Spleen (tissue), 11 donors: ENCODE data around the gene PLA2G6. TPM values are rescaled to one million over a fixed set of nuclear protein-coding genes. Genes with fewer than 3 reads are reported as not detected.

Experiments
- DNase-seq: peaks from one replicate; pipeline ENCODE4 v3.0.0-alpha.2; 2020
- H3K27ac ChIP-seq, 8 donors: fragments of 200-600 bp; sonication (generic) in 7 of 8; 1 replicate in 4 of 8; 2 replicates in 4 of 8; pipeline versions ENCODE4 v1.5.0 to v1.8.0; 2016 to 2021; ENCODE audit warnings: inconsistent platforms in 4 of 8, mild to moderate bottlenecking in 4 of 8, moderate library complexity in 1 of 8
- H3K27me3 ChIP-seq, 7 donors: fragments of 200-600 bp; sonication (generic) in 6 of 7; replicated peaks in 1 of 7; 1 replicate in 4 of 7; 2 replicates in 3 of 7; pipeline versions ENCODE4 v1.5.0 to v1.8.0; 2016 to 2021; ENCODE audit warnings: inconsistent platforms in 3 of 7, mild to moderate bottlenecking in 1 of 7
- H3K36me3 ChIP-seq, 6 donors: fragments of 200-600 bp; sonication (generic) in 5 of 6; 1 replicate in 4 of 6; 2 replicates in 2 of 6; pipeline versions ENCODE4 v1.5.0 to v1.8.0; 2016 to 2021; ENCODE audit warnings: inconsistent platforms in 2 of 6
- H3K4me1 ChIP-seq, 6 donors: fragments of 200-600 bp; sonication (generic) in 5 of 6; 1 replicate in 3 of 6; 2 replicates in 3 of 6; pipeline versions ENCODE4 v1.5.0 to v1.8.0; 2016 to 2021; ENCODE audit warnings: inconsistent platforms in 3 of 6
- H3K4me3 ChIP-seq, 8 donors: fragments of 200-600 bp; sonication (generic) in 7 of 8; 1 replicate in 4 of 8; 2 replicates in 4 of 8; pipeline versions ENCODE4 v1.5.0 to v1.8.0; 2016 to 2021; ENCODE audit warnings: inconsistent platforms in 4 of 8, mild to moderate bottlenecking in 4 of 8, moderate library complexity in 2 of 8
- H3K9me3 ChIP-seq, 8 donors: fragments of 200-600 bp; sonication (generic) in 7 of 8; 1 replicate in 4 of 8; 2 replicates in 4 of 8; pipeline versions ENCODE4 v1.5.0 to v1.8.0; 2016 to 2021; ENCODE audit warnings: inconsistent platforms in 4 of 8
- CTCF ChIP-seq, 11 experiments: fragments of 200-600 bp in 7 of 11; fragments of 450-650 bp in 4 of 11; sonication (generic) in 4 of 11; IDR thresholded peaks in 8 of 11; conservative IDR thresholded peaks in 3 of 11; 1 replicate in 7 of 11; 2 replicates in 4 of 11; pipeline versions ENCODE4 v1.4.0 to v1.8.0; 2016 to 2021; ENCODE audit warnings: antibody characterized with exemption in 11 of 11, inconsistent platforms in 4 of 11, mild to moderate bottlenecking in 1 of 11
- POLR2A ChIP-seq, 3 donors: fragments of 450-650 bp; IDR thresholded peaks; one replicate each; pipeline ENCODE4 v1.5.1; 2017; ENCODE audit warnings: antibody characterized with exemption in 3 of 3, mild to moderate bottlenecking in 1 of 3
- POLR2AphosphoS5 ChIP-seq, 3 donors: sonication (generic); formaldehyde crosslinking; IDR thresholded peaks; one replicate each; pipeline ENCODE4 v1.5.1; 2017; ENCODE audit warnings: antibody characterized with exemption in 3 of 3
- WGBS, 5 donors: extraction: QIAGEN DNeasy Blood & Tissue Kit in 3 of 5; methylation state at CpG; one replicate each; pipeline versions ENCODE4 v1.1.5 to v1.1.7; 2013 to 2018; 5-methylcytosine and 5-hydroxymethylcytosine counted together
- intact Hi-C: fragments of 100-400 bp; cut with DNase I; formaldehyde crosslinking; loops from one replicate; pipeline ENCODE4 v1.15.0; 2023; ENCODE audit warnings: low total_unique reads
- polyA plus RNA-seq, 3 donors: library from polyadenylated mRNA; stranded (reverse); fragments of 200-250 nt; gene quantifications; one replicate each; pipeline ENCODE4 v1.2.1, GENCODE V29; 2013
- small RNA-seq, 4 donors: library from RNA; depleted of rRNA; stranded (forward); fragments of <200 nt; gene quantifications; one replicate each; pipeline ENCODE3, GENCODE V24; 2016
- total RNA-seq, 7 donors: library from RNA; depleted of rRNA in 3 of 7; stranded (reverse); fragments of >200 nt in 3 of 7; fragmentation: NEBNext Ultra II Directional in 4 of 7; extraction: Animal tissue kit (Norgen Biotek cat#: 25700) in 4 of 7; gene quantifications; one replicate each; pipeline versions ENCODE4 v1.1.0 to v1.2.1, GENCODE V29; 2016 to 2021
- donor health status: healthy with polysubstance abuse.
- donor health status: DM: no; HTN: no; CAD: no; lungs with moderate emphysema.
- donor health status: DM: no; HTN: no; CAD: no.
- donor health status: Bipolar disorder and iron deficiency.
- donor health status: healthy.
- donor health status: DM: no; HTN: no; CAD: no.
- donor health status: DM: yes; HTN: yes; CAD: no.

The PLA2G6 gene
- total and polyA plus RNA-seq, 10 donors: 18.1 to 60.9 (median 55.8) TPM

- Histone ChIP-seq H3K4me1 (peaks cover 0 to 23% (median 9%) of the 10 kb centered on the region in 6 donors), H3K27ac (no peak overlapping the region), H3K9me3 (no peaks in the 10 kb centered on the region), H3K36me3 (peaks cover 0 to 98% (median 61%) of the 10 kb centered on the region in 6 donors), H3K4me3 (no peak overlapping the region), H3K27me3 (no peaks in the 10 kb centered on the region)
- 77 to 95% (median 89%) methylated on average over 13 of the region's 13 CpGs for WGBS, 5 donors
- intact Hi-C loops: loop anchor here (10.0 kb wide), 1 partner anchor 168 kb away; no protein-coding TSS in a partner anchor
- DNase-seq: no peak
- no peak for TF ChIP-seq POLR2A (IDR thresholded peaks at IDR 0.05)
- TF ChIP-seq POLR2AphosphoS5 (IDR thresholded peaks at IDR 0.05): peak in 1 of 3 donors; percentile 28
Observed at GRCh38 chr22:38066381-38067027, 115.1 kb downstream of the PLA2G6 start.

- 96 to 97% (median 97%) methylated on average over 8 of the region's 8 CpGs for WGBS, 5 donors
- TF ChIP-seq POLR2A (IDR thresholded peaks at IDR 0.05) (no peak), POLR2AphosphoS5 (IDR thresholded peaks at IDR 0.05) (peak in 1 of 3 donors; percentile 15), CTCF (IDR thresholded peaks at IDR 0.05 in 8 of 11, conservative IDR thresholded peaks at IDR 0.05 in 3 of 11) (no peak)
- intact Hi-C loops: loop anchor here (10.0 kb wide), 1 partner anchor 169 kb away; no protein-coding TSS in a partner anchor
- no peak overlapping the region for H3K4me3 ChIP-seq
- no peaks in the 10 kb centered on the region for H3K27me3 ChIP-seq
- no peak overlapping the region for H3K27ac ChIP-seq
- peaks cover 0 to 98% (median 55%) of the 10 kb centered on the region in 6 donors for H3K36me3 ChIP-seq
- H3K4me1 ChIP-seq: peaks cover 0 to 23% (median 9%) of the 10 kb centered on the region in 6 donors
- no peaks in the 10 kb centered on the region for H3K9me3 ChIP-seq
- DNase-seq: no peak
Observed at GRCh38 chr22:38065539-38065938, 116.1 kb downstream of the PLA2G6 start.

GRCh38 chr22:38062791-38063190 lies 118.8 kb downstream of the PLA2G6 start:
- 55 to 71% (median 58%) methylated on average over 6 of the region's 6 CpGs for WGBS, 5 donors
- DNase-seq: no peak
- H3K27ac ChIP-seq: peak overlapping the region in 6 of 8 donors; percentile 19 to 85 (median 77)
- peaks cover 0 to 36% (median 14%) of the 10 kb centered on the region in 6 donors for H3K4me1 ChIP-seq
- H3K4me3 ChIP-seq: no peak overlapping the region
- no peaks in the 10 kb centered on the region for H3K27me3 ChIP-seq
- peaks cover 0 to 91% (median 36%) of the 10 kb centered on the region in 6 donors for H3K36me3 ChIP-seq
- intact Hi-C loops: loop anchor here (10.0 kb wide), 1 partner anchor 172 kb away; no protein-coding TSS in a partner anchor
- no peaks in the 10 kb centered on the region for H3K9me3 ChIP-seq
- TF ChIP-seq POLR2AphosphoS5 (IDR thresholded peaks at IDR 0.05) (peak in 1 of 3 donors; percentile 80), CTCF (IDR thresholded peaks at IDR 0.05 in 8 of 11, conservative IDR thresholded peaks at IDR 0.05 in 3 of 11) (no peak), POLR2A (IDR thresholded peaks at IDR 0.05) (no peak)

Small RNA genes within 50 kb of the gene (small RNA-seq; reads per million reads assigned to genes)
- gene RN7SL704P: 0 reads per million in 4 donors

Other genes with a start within 250 kb of the PLA2G6 start
- gene C22orf23, start 228.2 kb downstream of the PLA2G6 start, total RNA-seq: not detected
- gene C22orf23, start 228.2 kb downstream of the PLA2G6 start, polyA plus RNA-seq: under 1 TPM; 0.04 to 0.16 (median 0.05) TPM
- 10 to 100 TPM; 28.0 to 68.3 (median 35.5) TPM for gene POLR2F, start 228.1 kb downstream of the PLA2G6 start, total RNA-seq
- gene POLR2F, start 228.1 kb downstream of the PLA2G6 start, polyA plus RNA-seq: 100 to 1,000 TPM in 1 of 3 donors, 10 to 100 TPM in 2; 82.1 to 111 (median 88.9) TPM
- under 1 TPM in 3 of 7 donors, not detected in 4; 0.13 to 0.25 (median 0.23) TPM for gene SOX10, start 197.3 kb downstream of the PLA2G6 start, total RNA-seq
- 1 to 10 TPM in 1 of 3 donors, under 1 TPM in 2; 0.09 to 1.8 (median 0.20) TPM for gene SOX10, start 197.3 kb downstream of the PLA2G6 start, polyA plus RNA-seq
- 10 to 100 TPM; 14.9 to 34.2 (median 31.9) TPM for gene PICK1, start 124.4 kb downstream of the PLA2G6 start, total RNA-seq
- gene PICK1, start 124.4 kb downstream of the PLA2G6 start, polyA plus RNA-seq: 10 to 100 TPM; 16.4 to 29.3 (median 20.3) TPM
- gene SLC16A8, start 97.6 kb downstream of the PLA2G6 start, total RNA-seq: under 1 TPM in 3 of 7 donors, not detected in 4; 0.30 to 0.77 (median 0.60) TPM
- gene SLC16A8, start 97.6 kb downstream of the PLA2G6 start, polyA plus RNA-seq: 1 to 10 TPM in 1 of 3 donors, under 1 TPM in 2; 0.22 to 1.2 (median 0.97) TPM
- gene BAIAP2L2, start 71.1 kb downstream of the PLA2G6 start, total RNA-seq: 1 to 10 TPM in 3 of 7 donors, under 1 TPM in 4; 0.37 to 3.0 (median 0.92) TPM
- 1 to 10 TPM in 1 of 3 donors, under 1 TPM in 2; 0.77 to 1.9 (median 0.90) TPM for gene BAIAP2L2, start 71.1 kb downstream of the PLA2G6 start, polyA plus RNA-seq
- 10 to 100 TPM in 3 of 7 donors, 1 to 10 TPM in 4; 6.7 to 32.4 (median 9.0) TPM for gene MAFF, start 20.2 kb upstream of the PLA2G6 start, total RNA-seq
- 10 to 100 TPM in 1 of 3 donors, 1 to 10 TPM in 2; 2.1 to 11.5 (median 3.7) TPM for gene MAFF, start 20.2 kb upstream of the PLA2G6 start, polyA plus RNA-seq
- gene TMEM184B, start 91.2 kb upstream of the PLA2G6 start, total RNA-seq: 100 to 1,000 TPM in 1 of 7 donors, 10 to 100 TPM in 6; 37.1 to 105 (median 65.6) TPM
- 10 to 100 TPM in 1 of 3 donors, 1 to 10 TPM in 2; 5.0 to 18.3 (median 7.9) TPM for gene TMEM184B, start 91.2 kb upstream of the PLA2G6 start, polyA plus RNA-seq
- gene CSNK1E, start 135.6 kb upstream of the PLA2G6 start, total RNA-seq: 100 to 1,000 TPM in 5 of 7 donors, 10 to 100 TPM in 2; 59.0 to 157 (median 110) TPM
- gene CSNK1E, start 135.6 kb upstream of the PLA2G6 start, polyA plus RNA-seq: 10 to 100 TPM; 32.8 to 73.9 (median 49.0) TPM